ENCODE measurements around the gene MOBP.

Gene MOBP

DNA sequence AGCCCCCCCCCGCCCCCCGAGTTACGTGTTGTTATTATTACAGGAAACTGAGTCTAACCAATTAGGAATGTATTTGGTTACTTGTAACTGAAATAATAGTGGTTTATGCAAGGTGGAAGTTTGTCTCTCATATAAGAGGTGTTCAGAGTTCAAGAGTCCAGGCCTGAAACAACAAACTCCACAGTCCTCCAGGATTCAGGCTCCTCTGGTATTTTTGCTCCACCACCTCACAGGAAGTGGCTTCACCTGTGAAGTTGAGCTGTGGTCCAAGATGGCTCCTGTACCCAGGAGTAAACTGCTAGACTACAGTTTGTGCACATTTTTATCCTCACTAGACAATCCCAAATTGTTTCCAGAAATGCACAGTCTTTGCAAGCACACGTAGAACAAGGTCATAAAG is 27.3 kb downstream of the MOBP start:
- in situ Hi-C loops (cut with MboI; ENCODE audit: low sequenced_read_pairs), result no loop called here

DNA sequence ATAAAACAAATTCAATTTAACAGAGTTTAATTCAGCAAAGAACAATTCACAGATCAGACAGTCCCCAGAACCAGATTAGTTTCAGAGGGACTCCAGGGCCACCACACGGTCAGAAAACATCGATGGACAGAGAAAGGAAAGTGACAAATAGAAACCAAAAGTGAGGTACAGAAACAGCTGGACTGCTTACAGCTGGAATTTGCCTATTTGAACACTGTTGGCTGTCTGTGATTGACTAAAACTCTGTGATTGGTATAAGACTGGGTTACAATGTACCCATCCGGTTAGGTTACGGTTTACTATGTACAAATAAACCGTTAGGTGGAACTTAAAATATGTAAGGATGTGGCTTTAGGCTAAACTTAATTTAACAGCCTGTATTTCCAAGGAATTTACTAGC is 30.3 kb downstream of the MOBP start:
- in situ Hi-C loops (cut with MboI; ENCODE audit: low sequenced_read_pairs), result no loop called here

DNA sequence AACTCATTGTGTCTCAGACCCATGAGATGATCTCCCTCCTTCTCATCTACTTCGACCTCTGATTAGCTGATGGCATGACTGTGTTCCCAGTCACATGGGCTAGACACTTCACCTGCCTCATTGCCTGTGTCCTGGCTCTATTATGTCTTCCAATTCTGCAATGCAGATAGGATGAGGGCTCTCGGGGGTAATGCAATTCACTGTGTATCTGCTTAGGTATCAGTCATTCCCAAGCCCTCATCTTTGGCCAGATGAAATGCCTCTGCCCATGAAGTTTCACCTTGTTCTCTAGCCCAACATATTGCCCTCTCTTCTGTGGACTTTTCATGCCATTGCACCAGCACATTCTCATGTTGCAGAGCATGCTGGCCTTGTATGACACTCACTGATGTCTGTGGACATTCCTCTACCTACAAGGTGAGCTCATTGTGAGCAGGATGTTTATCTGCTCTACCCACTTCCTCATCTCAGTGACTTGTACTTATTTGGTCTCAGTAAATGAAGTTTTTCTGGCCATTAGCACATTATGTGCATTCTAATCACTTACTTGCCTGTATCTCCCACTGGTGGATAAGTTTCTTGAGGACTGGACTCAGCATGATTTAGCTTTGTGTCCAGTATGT is 32.3 kb downstream of the MOBP start:
- in situ Hi-C loops (cut with MboI; ENCODE audit: low sequenced_read_pairs), result no loop called here

DNA sequence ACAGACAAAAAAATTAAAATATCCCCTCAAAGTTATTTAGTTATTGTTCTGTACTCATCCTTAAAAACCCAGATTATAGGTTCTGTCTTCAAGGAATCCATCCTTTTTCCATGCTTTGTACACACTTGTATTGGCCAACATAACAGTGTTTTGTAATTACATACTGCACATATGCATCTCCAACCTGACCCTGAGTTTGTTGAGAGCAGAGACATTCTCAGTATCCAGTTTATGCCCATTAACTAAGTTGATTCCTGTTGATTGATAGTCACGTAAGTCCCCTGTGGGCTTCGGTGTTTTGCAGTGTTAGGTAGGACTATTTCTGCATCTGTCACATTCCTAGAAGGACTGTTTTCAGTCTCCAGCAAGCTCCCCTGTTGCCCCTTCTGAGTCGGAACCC is 33.6 kb downstream of the MOBP start:
- in situ Hi-C loops (cut with MboI; ENCODE audit: low sequenced_read_pairs), result no loop called here

DNA sequence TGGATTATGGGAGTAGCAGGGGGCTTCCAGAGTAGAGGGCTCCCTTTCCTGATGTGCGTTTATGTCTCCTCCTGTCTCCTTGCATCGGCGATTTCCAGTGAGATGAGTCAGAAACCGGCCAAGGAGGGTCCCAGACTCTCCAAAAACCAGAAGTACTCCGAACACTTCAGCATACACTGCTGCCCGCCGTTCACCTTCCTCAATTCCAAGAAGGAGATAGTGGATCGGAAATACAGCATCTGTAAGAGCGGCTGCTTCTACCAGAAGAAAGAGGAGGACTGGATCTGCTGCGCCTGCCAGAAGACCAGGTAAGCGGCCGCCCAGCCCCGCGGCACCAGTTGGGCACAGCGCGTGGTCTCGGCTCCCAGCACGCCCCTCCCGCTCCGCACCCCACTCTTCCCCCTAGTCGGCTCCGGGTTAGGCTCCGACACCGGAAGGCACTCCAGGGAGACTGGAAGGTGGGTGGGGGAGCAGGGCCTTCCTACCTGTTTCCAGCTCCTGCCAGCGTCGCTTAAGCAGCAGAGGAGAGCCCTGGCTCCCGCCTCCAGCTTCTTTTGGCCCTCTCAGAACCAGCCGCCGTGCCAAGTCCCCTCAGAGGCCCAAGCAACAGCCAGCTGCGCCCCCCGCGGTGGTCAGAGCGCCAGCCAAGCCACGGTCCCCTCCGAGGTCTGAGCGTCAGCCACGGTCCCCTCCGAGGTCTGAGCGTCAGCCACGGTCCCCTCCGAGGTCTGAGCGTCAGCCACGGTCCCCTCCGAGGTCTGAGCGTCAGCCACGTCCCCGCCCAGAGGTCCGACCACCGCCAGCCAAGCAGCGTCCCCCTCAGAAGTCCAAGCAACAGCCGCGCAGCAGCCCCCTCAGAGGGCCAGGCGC is 34.7 kb downstream of the MOBP start:
- in situ Hi-C loops (cut with MboI; ENCODE audit: low sequenced_read_pairs), result no loop called here

DNA sequence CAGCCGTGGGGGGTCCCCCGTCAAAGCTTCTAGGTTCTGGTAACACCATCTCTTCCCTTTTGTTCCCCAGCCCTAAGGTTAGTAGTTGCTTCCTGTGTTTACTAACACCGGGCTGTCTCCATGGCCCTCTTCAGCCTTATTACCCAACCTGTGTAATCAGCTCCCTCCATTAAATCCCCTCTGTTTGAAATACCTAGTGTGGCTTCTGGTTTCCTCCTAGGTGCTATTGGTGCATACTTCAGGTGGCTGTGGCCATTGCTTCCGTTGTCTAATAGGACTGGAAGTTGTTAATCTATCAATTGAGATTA is 35.3 kb downstream of the MOBP start:
- in situ Hi-C loops (cut with MboI; ENCODE audit: low sequenced_read_pairs), result no loop called here

DNA sequence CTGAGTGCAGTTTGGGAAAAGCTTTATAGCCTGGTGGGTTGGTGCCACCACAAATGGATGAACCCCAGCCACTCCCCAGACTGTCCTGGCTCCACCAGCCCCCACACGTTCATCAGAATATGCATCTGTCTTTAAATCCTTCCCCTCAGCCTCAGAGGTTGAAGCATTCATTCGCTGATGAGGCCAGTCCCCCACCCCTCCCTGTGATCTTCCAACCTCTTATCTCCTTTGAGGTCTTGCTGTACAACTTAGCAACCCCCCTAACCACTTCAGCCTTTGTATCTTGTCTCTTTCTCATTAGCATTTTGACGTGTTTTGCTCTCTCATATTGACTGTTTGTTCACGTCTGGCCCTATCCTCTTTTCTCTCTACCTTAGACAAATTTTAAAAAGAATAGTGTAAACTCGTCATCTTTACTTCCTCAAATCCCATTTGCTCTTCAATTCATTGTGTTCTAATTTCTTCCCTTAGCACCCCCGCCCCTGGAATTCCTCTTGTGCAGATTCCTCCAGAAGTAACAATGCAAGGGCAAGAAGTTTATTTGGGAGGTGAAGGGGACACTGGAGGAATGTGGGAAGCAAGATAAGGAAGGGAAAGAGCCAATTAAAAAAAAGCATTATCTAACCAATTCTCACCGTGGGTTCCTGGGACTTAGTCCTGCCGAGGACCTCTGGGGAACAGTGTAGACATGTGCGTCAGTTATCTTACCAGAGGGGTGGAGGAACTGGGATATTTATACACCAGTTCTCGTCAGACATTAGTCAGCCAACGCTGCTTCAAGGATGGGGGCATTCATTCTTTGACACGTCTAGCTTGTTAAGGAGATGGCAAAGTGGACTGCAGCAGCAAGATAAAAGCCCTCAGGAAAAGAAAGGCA is 38.6 kb downstream of the MOBP start:
- in situ Hi-C loops (cut with MboI; ENCODE audit: low sequenced_read_pairs), result no loop called here

DNA sequence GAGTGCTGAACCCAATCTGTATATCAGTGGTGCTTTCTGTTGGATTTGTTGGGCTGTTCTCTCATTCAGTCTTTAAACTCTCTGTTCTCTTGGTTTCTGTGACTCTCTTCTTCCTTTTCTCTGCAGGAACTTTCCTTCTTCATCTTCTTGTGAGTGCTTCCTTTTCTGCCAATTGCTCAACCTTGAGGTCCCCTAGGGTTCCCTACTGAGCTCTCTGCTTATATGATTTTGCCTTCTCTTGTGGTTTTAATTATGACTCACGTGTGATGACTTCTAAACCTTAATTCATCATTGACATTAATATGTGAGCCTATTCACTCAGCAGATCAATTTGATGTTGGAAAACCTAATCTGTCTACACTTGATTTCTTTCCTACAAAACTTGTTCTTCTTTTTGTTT is 39.4 kb downstream of the MOBP start:
- in situ Hi-C loops (cut with MboI; ENCODE audit: low sequenced_read_pairs), result no loop called here

DNA sequence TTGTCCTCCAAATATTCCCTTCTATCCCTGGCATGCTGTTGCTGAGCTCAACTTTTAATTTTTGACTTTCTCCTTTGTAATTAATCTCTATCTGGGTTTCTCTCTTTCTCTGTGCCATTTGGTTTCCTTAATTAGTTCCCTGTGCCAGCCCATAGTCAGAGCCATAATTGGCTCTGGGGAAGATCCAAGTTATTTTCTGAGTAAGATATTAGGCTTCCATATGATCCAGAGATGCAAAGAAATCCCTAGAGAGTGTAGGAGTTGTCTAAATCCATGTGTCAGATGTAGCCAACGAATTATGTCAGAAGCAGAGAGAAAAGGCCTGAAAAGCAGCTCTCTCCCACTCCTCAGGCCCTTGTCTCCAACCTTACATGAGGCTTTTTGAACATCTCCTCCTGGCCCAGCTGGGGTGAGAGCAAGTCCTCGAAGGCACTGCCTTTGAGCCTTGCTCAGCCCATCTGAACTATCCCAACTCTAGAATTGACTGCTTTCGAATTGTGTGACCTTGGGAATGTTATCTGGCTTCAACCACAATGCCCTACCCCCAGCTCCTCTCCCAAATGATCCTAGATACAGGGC is 46.4 kb downstream of the MOBP start:
- in situ Hi-C loops (cut with MboI; ENCODE audit: low sequenced_read_pairs), result no loop called here

DNA sequence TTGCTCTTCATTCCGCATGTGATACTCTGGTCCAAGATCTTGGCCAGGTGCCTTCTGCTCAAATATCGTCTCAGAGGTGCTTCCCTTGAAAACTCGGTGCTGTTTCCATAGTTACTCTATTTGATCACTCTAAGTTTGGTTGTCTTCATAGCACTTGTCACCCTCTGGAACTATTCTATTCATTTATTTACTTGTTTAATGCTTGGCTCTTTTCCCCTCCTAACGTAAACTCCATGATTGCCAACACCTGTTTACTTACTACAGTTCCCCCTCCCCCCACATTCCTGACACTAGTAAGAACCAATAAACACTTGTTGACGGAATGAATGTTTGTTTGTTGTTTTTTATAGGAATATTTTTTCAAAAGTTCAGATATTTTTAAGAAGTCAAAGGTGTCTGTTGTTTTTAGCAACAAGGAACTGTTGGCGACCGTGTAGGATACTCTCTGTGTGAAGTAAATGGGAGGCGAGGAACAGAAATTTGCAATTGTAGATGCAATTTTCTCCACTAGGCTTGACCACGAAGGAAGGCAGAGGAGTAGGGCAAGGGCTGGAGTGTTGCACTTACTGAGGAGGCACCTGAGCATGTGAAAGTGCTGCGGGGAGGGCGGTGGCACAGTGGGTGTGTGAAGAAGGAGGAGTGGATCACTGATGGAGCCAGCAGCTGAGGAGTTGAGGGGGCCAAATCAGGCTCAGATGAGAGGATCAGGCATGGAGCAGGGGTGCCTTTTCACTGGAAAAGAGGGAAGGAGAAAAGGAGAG is 48.4 kb downstream of the MOBP start:
- in situ Hi-C loops (cut with MboI; ENCODE audit: low sequenced_read_pairs), result no loop called here

DNA sequence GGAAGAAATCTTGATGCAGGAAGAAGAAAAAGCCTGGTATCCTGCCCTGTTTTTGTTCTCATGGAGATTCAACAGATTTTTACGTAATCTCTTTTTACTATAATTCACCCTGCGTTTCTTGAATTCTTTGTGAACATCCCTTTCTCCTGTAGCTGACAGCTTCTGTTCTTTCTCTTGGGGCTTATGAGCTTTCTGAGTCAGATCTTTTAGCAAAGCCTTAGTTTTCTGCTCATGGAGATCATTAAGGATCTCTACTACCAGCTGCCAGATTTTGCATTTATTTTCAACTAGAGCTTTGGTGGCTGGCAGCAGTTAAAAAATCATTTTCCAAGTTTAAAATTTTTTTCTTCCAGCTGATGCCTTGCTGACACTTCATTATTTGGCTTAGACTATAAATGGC is 51.6 kb downstream of the MOBP start:
- in situ Hi-C loops (cut with MboI; ENCODE audit: low sequenced_read_pairs), result no loop called here

DNA sequence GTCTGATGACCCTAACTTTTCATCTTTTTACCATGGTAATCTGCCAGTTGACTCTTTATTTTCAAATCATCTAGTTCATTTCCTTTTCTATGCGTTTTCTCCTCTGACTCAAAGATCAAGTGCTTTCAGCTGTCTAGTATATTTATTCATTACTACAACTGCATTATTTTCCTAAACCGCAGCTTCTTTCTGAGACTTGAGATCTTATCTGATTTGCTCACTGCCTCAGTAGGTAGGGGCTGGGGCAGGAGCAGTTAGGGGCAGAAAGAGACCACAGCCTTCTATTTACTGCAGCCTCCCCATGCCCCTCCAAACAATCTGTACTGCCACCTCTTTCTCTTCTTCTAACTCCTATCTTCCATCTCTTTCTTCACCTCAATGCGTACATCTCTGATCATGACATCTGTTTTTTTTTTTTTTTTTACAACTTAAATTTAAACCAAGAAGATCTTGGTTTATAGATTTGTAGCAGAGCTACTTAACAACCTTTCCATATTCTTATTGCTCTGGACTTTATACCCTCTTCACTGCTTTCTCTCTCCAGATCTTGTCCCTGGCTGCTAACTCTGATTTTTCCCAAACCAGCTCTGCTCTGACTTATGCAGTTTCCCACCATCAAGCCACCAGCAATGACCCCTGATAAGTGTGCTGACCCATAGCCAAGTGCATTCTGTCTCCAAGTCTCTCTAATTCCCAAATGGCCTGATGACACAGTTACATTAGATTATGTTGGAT is 52.2 kb downstream of the MOBP start:
- in situ Hi-C loops (cut with MboI; ENCODE audit: low sequenced_read_pairs), result no loop called here

DNA sequence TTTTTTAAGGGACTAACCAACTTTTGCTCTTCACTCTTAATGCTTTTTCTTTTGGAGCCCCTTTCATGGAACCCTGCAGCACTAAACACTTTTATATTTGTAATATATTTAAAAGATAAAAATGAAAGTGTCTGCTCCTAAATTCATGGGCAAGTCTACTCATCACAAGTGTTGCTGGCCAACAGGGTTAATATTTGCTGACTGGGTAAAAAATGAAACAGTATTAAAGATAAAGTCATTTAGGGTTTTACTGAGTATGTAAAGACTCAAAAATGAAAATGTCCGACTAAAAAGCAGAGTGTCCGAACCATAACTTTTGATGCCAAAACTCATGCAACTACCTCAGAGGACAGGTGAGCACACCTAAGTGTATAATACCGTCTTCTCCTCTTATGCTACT is 54.0 kb downstream of the MOBP start:
- in situ Hi-C loops (cut with MboI; ENCODE audit: low sequenced_read_pairs), result no loop called here

DNA sequence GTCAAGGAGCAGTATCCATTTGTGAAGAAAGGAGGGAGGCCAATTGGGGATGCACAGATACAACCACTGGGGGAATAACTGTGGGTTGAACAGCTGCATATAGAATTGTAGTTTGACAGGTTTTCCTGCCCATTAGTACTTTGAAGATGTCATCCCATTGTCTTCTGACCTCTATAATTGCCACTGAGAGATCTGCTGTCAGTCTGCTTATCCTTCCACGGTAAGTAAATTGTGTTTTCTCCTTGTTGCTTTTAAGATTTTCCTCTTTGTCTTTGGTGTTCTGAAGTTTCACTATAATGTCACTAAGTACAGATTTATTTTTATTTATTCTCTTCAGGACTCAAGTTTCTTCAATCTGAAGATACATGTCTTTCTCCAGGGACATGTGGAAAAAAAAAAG is 56.6 kb downstream of the MOBP start:
- in situ Hi-C loops (cut with MboI; ENCODE audit: low sequenced_read_pairs), result no loop called here

DNA sequence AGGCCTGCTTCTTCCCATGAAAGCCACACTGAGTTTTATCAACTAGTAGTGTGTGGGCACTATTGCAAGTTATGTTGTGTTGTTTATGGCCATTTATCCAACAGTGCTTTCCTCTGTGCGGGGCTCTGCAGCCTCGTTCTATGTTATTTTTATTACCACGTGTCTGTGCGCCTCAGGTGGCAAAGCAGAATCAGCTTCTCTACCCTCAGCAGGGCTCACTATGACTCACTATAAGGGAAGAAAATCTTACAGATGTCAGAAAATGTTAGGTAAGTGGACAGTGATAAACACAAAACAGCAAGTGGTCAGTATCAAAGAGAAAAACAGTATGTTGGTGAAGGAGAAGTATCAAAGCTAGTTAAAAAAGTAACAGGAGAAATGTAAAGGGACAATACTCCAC is 61.4 kb downstream of the MOBP start:
- in situ Hi-C loops (cut with MboI; ENCODE audit: low sequenced_read_pairs), result no loop called here

DNA sequence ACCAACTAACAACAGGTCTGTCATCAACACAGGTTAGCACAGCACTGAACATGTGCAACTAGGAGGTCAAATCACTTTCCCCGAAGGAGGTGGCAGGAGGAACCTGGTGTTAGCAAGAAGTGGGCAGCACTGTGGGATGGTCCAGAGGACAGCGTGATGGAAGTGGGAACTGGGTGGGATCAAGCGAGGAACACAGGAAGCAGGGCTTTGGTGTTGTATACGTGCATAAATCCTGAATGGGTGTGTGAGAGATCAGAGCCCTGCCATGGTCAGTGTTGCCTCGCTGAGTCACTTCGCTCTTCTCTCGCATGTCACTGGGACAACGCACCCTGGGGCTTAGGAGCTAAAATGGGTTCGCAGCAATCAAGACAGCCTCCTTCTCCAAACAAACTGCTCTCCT is 62.1 kb downstream of the MOBP start:
- in situ Hi-C loops (cut with MboI; ENCODE audit: low sequenced_read_pairs), result no loop called here

DNA sequence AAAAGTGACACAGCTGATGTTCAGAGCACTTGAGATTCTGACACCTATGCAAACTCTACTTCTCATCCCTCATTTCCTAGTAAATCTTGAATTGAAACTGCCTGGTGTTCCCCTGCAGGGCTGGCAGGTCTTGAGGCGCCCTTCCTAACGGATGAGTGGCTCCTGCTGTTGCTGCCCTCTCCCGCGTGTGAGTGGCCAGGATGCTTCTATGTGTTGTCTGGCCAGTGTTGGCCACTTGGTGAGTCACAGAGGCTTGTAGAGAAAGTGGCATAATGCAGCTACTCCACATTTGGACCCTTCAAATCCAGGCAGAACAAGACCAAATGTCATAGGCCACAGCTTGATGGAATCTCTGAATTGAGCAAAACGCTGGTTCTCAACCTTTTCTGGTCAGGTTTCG is 63.6 kb downstream of the MOBP start:
- in situ Hi-C loops (cut with MboI; ENCODE audit: low sequenced_read_pairs), result no loop called here

DNA sequence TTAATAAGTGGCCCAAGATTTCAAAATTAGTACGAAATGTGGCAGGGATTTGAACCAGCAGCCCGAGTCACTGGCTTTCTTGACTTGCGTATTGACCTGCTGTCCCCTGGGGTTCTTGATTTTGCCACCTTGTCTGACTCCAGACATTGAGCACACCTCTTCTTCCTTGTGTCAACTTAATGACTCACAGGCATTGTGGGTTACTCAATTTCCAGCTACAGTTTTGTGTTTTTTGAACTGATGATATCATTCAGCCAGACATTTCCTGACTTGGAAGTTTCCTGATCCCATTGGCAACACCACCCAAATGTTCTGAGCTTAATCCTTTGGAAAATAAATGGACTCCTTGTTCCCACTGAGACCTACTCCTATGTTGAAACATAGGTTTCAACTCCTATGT is 64.2 kb downstream of the MOBP start:
- in situ Hi-C loops (cut with MboI; ENCODE audit: low sequenced_read_pairs), result no loop called here

DNA sequence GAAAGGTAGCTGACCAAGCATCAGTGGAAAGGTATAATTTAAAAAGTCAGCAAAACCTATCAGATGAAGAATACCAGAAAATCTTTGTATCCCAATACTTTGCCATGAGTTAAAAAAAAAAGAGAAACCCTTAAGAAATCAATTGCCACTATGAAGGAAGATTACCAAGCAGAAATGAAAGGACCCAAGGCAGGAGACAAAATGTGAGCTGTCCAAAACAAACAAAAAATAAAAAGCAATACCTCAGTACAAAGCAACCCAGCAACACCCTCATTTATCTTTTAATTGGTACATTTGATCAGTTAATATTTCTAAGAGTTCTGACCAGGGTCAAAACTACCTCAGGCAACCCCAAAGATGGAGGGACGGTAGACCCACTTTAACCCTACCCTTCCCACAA is 65.3 kb downstream of the MOBP start:
- in situ Hi-C loops (cut with MboI; ENCODE audit: low sequenced_read_pairs), result no loop called here

DNA sequence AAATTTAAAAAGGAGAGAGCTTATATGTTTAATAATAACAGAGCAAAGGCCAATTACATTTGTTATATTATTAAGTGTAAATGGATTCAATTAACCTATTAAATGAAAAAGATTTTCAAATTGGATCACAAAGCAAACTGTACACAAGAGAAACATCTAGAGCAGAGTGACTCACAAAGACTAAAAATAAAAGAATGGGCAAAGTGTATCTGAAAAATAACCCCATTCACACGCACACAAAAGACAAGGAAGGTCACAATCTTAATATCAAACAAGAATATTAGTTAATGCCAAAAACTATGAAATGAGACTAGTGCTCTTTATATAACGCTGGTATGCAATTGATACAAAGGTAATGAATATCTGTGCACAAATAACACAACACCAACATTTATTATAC is 65.7 kb downstream of the MOBP start:
- in situ Hi-C loops (cut with MboI; ENCODE audit: low sequenced_read_pairs), result no loop called here
